ENCODE results near the gene SCYL1. TPM values are rescaled to one million over a fixed set of nuclear protein-coding genes. Genes with fewer than 3 reads are reported as not detected.

SCYL1 gene
- total RNA-seq, 1 experiment from 2014 or later: 54.7 TPM

DNA sequence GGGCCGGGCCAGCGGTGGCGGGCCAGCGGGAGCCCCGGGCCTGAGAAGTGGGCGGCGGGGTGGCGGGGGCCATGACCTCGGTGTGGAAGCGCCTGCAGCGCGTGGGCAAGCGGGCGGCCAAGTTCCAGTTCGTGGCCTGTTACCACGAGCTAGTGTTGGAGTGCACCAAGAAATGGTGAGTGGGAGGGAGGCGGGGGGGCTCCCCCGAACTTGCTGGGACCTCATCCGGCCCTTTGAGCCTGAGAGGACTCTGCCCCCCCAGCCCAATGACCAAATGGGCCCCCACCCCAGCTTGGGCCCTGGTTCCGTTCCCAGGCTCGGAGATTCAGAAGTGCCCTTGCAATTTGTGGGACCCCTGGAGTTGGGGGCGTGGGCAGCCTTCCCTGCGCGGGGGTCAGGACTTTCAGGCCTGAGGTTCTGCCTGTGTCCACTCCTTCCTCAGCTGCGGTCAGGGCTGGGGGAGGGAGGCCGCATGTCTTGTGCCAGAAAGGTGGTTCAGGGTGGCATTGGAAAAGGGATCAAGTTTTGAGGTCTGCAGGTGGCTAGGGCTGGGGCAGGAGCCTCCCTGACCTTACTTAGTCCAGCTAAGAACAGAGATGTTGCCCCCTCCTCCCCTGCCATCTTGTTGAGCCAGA lies 51.5 kb downstream of the SCYL1 start:
- Histone ChIP-seq H2BK12ac (ENCODE audit: insufficient read length, low read depth, low read length) (no peak overlapping the region), H3K9ac (ENCODE audit: extremely low read depth, insufficient read length, low read length) (no peak overlapping the region), H3K27ac (ENCODE audit: insufficient read length, low read depth, low read length) (no peak overlapping the region), H4K5ac (ENCODE audit: insufficient read length, low read depth, low read length) (no peak overlapping the region), H3K9me3 (ENCODE audit: control insufficient read depth, low read depth, low read length) (no peaks in the 10 kb centered on the region), H3K23me2 (ENCODE audit: insufficient read length, low read depth, low read length, poor library complexity, severe bottlenecking) (peaks cover 8% of the 10 kb centered on the region), H3K56ac (ENCODE audit: insufficient read length, low read depth, low read length) (no peak overlapping the region), H2BK5ac (ENCODE audit: insufficient read length, low read length) (no peak overlapping the region), H3K4ac (ENCODE audit: low read depth, low read length) (no peak overlapping the region), H3K79me1 (ENCODE audit: insufficient read depth, low read depth, low read length, poor library complexity, severe bottlenecking) (no peaks in the 10 kb centered on the region), H3K23ac (ENCODE audit: insufficient read length, low read depth, low read length) (no peak overlapping the region), H2AK5ac (ENCODE audit: insufficient read length, low read length) (no peak overlapping the region), H2AFZ (ENCODE audit: low read length) (no peak overlapping the region), H3K18ac (ENCODE audit: insufficient read length, low read depth, low read length) (no peak overlapping the region), H3K4me2 (ENCODE audit: insufficient read depth, insufficient read length, low read length) (peak overlapping the region; percentile 15), H3K27me3 (ENCODE audit: insufficient read depth, low read length) (peaks cover 8% of the 10 kb centered on the region; the same call in 1 of the 2 replicates), H3K14ac (ENCODE audit: insufficient read depth, low read length) (peak overlapping the region; percentile 41; the same call in 1 of the 2 replicates), H2BK20ac (ENCODE audit: low read depth, low read length, poor library complexity, severe bottlenecking) (no peak overlapping the region), H3K4me1 (ENCODE audit: insufficient read depth, low read length) (no peaks in the 10 kb centered on the region), H4K8ac (replicated peaks; ENCODE audit: insufficient read length, low read depth, low read length) (no peak overlapping the region), H3K79me2 (ENCODE audit: insufficient read depth, low read length) (no peaks in the 10 kb centered on the region), H2BK15ac (ENCODE audit: low read depth, low read length) (no peak overlapping the region; the same call in 1 of the 2 replicates), H3T11ph (ENCODE audit: low read length) (no peak overlapping the region), H2BK120ac (ENCODE audit: low read depth, low read length, poor library complexity, severe bottlenecking) (no peak overlapping the region), H4K91ac (ENCODE audit: insufficient read length, low read depth, low read length) (no peak overlapping the region), H4K20me1 (ENCODE audit: control insufficient read depth, insufficient read depth, insufficient read length) (no peaks in the 10 kb centered on the region)
- Mint-ChIP-seq H3K9me3 (no peaks in the 10 kb centered on the region), H3K27ac (no peak overlapping the region), H3K27me3 (ENCODE audit: low read depth) (peaks cover 31% of the 10 kb centered on the region), H3K36me3 (ENCODE audit: insufficient read depth in 1 of 3, low read depth in 3 of 3) (peaks cover 3 to 7% (median 4%) of the 10 kb centered on the region in 3 experiments; a peak in 4 of 7 replicates), H3K4me1 (peaks cover 25 to 43% of the 10 kb centered on the region in 2 experiments), H3K4me3 (peak overlapping the region; percentile 60 to 73)
- no CpG with 5 or more reads among the region's 26 CpGs for WGBS (ENCODE audit: extremely low coverage, insufficient read length, low lambda C conversion rate)
- no peak for DNase-seq
- TF ChIP-seq, protein P1, sequence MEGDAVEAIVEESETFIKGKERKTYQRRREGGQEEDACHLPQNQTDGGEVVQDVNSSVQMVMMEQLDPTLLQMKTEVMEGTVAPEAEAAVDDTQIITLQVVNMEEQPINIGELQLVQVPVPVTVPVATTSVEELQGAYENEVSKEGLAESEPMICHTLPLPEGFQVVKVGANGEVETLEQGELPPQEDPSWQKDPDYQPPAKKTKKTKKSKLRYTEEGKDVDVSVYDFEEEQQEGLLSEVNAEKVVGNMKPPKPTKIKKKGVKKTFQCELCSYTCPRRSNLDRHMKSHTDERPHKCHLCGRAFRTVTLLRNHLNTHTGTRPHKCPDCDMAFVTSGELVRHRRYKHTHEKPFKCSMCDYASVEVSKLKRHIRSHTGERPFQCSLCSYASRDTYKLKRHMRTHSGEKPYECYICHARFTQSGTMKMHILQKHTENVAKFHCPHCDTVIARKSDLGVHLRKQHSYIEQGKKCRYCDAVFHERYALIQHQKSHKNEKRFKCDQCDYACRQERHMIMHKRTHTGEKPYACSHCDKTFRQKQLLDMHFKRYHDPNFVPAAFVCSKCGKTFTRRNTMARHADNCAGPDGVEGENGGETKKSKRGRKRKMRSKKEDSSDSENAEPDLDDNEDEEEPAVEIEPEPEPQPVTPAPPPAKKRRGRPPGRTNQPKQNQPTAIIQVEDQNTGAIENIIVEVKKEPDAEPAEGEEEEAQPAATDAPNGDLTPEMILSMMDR (conservative IDR thresholded peaks at IDR 0.05): no peak
